K562 (cell line): ENCODE results near the gene P4HB. TPM values are rescaled to one million over a fixed set of nuclear protein-coding genes. Genes with fewer than 3 reads are reported as not detected.

Source experiments
- ARHGAP35 ChIP-seq: fragments of 450-650 bp; IDR thresholded peaks from 2 replicates; pipeline ENCODE4 v1.6.1; 2018; ENCODE audit not compliant: partially characterized antibody
- ATF7 ChIP-seq: fragments of 450-650 bp; IDR thresholded peaks from 2 replicates; pipeline ENCODE4 v1.7.1; 2014; ENCODE audit warnings: mild to moderate bottlenecking, moderate library complexity
- HNRNPK ChIP-seq: fragments of 200-400 bp; formaldehyde crosslinking; IDR thresholded peaks from one replicate; pipeline ENCODE4 v1.6.1; 2018; ENCODE audit warnings: mild to moderate bottlenecking, low read depth, low read length; ENCODE audit not compliant: poor library complexity, severe bottlenecking
- NKRF ChIP-seq: fragments of 450-650 bp; IDR thresholded peaks from 2 replicates; pipeline ENCODE4 v1.6.1; 2016; ENCODE audit warnings: borderline replicate concordance
- PHB2 ChIP-seq: fragments of 450-650 bp; IDR thresholded peaks from 2 replicates; pipeline ENCODE4 v1.6.1; 2017; ENCODE audit warnings: low read depth
- PRDM10 ChIP-seq: fragments of 450-650 bp; IDR thresholded peaks from 2 replicates; pipeline ENCODE4 v1.6.1; 2018; ENCODE audit not compliant: partially characterized antibody
- SMAD1 ChIP-seq: fragments of 150-350 bp; IDR thresholded peaks from 2 replicates; pipeline ENCODE4 v1.6.1; 2014; ENCODE audit warnings: low read length, low read depth; ENCODE audit not compliant: partially characterized antibody
- TCFL5 ChIP-seq: fragments of 250-450 bp; sonication (Bioruptor Pico); conservative IDR thresholded peaks from 2 replicates; pipeline ENCODE4 v1.6.1; 2021; ENCODE audit warnings: mild to moderate bottlenecking, moderate library complexity, matching md5 sums
- ZNF217 ChIP-seq: sonication (generic); formaldehyde crosslinking; IDR thresholded peaks from 2 replicates; pipeline ENCODE4 v1.8.0; 2022; ENCODE audit warnings: mild to moderate bottlenecking, missing genetic modification reagents
- polyA plus RNA-seq, 8 experiments: library from polyadenylated mRNA; depleted of rRNA in 4 of 8; stranded (reverse) in 5 of 8; unstranded in 3 of 8; fragments of >200 nt; fragmentation: Nextera tagmentation in 2 of 8; fragmentation: Illumina TruSeq in 1 of 8; extraction: Ambion mirVana in 2 of 8; extraction: Trizol in 1 of 8; gene quantifications; 2 replicates each; pipeline versions ENCODE4 v1.2.1 to v1.2.3, GENCODE V29; 2011 to 2014; ENCODE audit warnings: inconsistent platforms in 1 of 8, missing spikeins in 1 of 8
- total RNA-seq, 7 experiments: library from RNA; depleted of rRNA in 6 of 7; stranded (reverse); fragments of >200 nt in 6 of 7; fragmentation: Illumina TruSeq in 2 of 7; extraction: Trizol in 2 of 7; gene quantifications; 2 replicates each; pipeline versions ENCODE4 v1.2.1 to v1.2.3, GENCODE V29; 2011 to 2021; ENCODE audit warnings: low replicate concordance in 1 of 7

P4HB gene
- total and polyA plus RNA-seq, 9 of the 15 experiments (the other 6 are each of a cell fraction or from before 2014, with no cell fraction given) = 4.4 to 645 (median 325) TPM

DNA sequence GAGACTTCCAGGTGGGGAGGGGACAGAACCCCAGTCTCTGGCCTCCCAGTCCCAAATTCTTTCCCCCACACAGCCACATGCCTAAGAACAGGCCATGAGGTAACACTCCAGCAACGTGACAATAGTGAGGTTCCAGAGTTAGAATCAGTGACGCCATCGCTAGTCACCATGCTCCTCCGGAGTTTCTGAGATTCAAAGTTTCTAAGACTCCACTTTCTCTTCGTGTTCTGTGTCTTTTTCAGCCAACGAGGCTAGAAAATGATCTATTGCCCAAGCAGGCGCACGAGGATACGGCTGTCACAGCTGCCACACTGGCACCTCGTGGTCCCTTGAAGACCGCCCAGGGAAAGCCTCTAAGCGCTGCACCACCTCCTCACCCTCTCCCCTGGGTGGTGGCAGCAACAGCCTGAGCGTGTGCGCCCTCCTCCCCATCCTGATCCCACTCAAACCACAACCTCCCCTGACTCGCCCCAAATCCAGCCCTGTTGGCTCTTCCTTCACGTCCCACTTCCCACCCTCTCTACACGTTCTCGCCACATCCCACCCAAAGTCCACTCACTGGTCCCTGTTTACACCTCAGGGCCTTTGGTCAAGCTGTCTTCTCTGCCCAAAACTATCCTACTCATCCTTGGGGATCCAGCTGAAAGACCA is 28.3 kb downstream of the P4HB start (continued):
- TF ChIP-seq TCFL5 (no peak), ATF7 (peak; percentile 53; the same call in 1 of the 2 replicates), PHB2 (0 out of 2 replicates have a peak, but pooled peaks have one; percentile 37), SMAD1 (no peak), HNRNPK (no peak), NKRF (0 out of 2 replicates have a peak, but pooled peaks have one; percentile 44), ARHGAP35 (peak; percentile 47), ZNF217 (no peak), PRDM10 (no peak)
